Keratinocyte (primary cell): ENCODE measurements around the gene TMPRSS6.

Experiments
- CTCF ChIP-seq, 3 experiments: IDR thresholded peaks in 1 of 3; conservative IDR thresholded peaks in 1 of 3; optimal IDR thresholded peaks in 1 of 3; 2 replicates in 2 of 3; 3 replicates in 1 of 3; pipeline versions ENCODE3 to v1.5.1; 2011; ENCODE audit warnings: low read length in 3 of 3, mild to moderate bottlenecking in 3 of 3, moderate library complexity in 2 of 3, control low read depth in 1 of 3, inconsistent platforms in 1 of 3; ENCODE audit not compliant: insufficient read depth in 2 of 3; ENCODE audit errors: extremely low read depth in 1 of 3
- EZH2 ChIP-seq: IDR thresholded peaks from one replicate; pipeline ENCODE4 v1.6.1; 2012; ENCODE audit warnings: inconsistent platforms, mild to moderate bottlenecking, low read length, moderate library complexity

GRCh38 chr22:37157516-37158285 lies 48.2 kb upstream of the TMPRSS6 start:
- TF ChIP-seq CTCF (optimal IDR thresholded peaks at IDR 0.05 in 1 of 3, IDR thresholded peaks at IDR 0.05 in 1 of 3, conservative IDR thresholded peaks at IDR 0.05 in 1 of 3; ENCODE audit: extremely low read depth in 1 of 3, insufficient read depth in 2 of 3, low read length in 3 of 3) (no peak), EZH2 (no peak)
